ENCODE measurements around the gene SNHG17.
"Not testable (repeated sequence)": the region's sequence is repeated elsewhere in the genome, so short reads cannot be mapped to it uniquely, and the experiment has no call there.

The SNHG17 gene

GRCh38 chr20:38418509-38419204 lies 16.5 kb downstream of the SNHG17 start:
- no peak for DNase-seq

DNA sequence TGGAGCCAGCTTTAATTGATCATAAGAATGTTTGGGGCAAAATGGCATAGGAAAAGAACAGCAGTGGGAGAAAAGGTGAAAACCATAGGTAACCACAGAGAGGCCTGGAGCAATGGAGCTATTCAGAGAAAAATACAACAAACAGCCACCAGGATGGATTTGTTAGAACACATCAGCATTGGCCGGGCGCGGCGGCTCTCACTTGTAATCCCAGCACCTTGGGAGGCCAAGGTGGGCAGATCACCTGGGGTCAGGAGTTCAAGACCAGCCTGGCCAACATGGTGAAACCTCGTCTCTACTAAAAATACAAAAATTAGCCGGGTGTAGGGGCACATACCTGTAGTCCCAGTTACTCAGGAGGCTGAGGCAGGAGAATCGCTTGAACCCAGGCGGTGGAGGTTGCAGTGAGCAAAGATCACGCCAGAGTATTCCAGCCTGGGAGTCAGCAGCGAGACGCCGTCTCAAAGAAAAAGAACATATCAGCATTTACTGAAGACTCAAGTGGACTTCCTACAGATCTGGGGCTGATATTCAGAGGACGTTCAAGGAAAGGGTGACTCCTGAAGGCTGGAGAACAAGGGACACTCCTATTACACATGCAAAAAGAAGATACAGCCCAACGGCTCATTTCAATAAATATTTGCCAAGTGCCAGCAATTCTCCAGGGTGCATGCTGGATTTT lies 20.2 kb downstream of the SNHG17 start:
- DNase-seq: no peak

DNA sequence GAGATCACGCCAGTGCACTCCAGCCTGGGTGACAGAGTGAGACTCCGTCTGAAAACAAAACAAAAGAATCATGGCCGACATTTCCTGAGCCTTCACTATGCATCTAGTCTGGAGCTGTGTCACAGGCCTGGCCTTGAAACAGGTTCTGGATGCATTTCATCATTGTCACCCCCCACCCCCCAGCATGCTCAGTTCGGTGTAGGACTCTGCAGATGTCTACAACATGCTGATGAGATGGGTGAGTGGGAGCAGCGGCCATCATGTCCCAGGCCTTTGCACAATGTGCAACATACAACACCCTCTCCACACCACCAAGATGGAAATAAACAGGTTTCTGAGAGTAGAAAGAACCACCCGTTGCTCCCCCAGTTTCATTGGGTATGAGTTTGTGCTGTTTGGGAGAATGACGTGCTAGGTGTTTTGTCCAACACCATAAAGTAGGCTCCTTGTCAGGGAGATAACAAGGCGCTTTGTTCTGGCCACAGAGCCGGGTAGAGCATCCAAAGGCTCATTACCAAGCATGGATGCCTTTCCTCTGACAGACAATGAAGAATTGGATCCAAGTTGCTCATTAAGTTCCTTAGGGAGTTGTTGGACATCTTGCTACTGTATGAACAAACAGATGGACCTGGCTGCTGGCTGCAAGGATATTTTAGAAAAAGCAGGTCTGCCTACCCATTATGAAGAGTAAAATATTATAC lies 22.1 kb downstream of the SNHG17 start:
- DNase-seq: no peak

DNA sequence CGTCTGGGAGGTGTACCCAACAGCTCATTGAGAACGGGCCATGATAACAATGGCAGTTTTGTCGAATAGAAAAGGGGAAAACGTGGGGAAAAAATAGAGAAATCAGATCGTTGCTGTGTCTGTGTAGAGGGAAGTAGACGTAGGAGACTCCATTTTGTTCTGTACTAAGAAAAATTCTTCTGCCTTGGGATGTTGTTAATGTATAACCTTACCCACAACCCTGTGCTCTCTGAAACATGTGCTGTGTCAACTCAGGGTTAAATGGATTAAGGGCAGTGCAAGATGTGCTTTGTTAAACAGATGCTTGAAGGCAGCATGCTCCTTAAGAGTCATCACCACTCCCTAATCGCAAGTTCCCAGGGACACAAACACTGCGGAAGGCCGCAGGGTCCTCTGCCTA lies 27.3 kb downstream of the SNHG17 start:
- DNase-seq: not testable (repeated sequence)

DNA sequence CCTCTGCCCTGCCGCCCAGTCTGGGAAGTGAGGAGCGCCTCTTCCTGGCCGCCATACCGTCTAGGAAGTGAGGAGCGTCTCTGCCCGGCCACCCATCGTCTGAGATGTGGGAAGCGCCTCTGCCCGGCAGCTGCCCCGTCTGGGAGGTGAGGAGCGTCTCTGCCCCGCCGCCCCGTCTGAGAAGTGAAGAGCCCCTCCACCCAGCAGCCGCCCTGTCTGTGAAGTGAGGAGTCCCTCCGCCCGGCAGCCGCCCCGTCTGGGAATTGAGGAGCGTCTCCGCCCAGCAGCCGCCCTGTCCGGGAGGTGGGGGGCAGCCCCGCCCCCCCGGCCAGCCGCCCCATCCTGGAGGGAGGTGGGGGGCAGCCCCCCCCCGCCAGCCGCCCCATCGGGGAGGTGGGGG lies 27.8 kb downstream of the SNHG17 start:
- DNase-seq: no peak

DNA sequence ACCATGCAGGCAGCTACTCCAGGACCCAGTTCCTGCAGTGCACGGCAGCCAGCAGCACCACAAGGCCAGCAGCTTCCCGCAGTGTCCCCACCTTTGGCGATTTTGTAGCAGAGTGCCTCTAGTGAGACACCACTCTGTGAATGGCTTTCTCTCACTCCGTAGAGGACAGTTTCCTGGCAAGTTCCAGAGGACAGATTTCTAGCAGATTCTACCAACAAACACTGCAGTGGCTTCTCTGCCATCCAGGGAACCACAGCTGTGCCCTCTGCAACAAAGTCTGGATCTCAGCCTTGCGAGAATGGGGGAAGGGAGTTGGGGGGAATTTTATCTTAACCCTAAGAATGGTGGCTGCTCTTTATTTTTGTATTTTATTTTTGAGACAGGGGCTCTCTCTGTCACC lies 28.7 kb downstream of the SNHG17 start:
- DNase-seq: no peak

DNA sequence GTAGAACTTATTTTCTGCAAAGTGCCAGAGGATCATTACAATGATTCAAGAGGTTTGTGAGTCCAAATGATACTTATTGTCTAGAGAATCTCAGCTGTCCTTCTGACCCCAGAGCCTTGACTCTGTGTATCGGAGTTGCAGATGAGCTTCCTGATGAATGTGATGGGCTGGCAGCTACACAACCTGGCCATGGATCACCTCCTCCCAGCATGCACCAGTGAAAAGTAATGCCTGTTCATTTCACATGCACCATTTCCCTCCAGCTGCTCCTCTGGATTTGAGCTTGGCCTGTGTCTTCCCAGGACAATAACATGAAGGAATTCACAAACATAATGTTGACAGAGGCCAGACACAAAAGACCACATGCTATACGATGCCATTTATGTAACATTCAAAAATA lies 30.0 kb downstream of the SNHG17 start:
- no peak for DNase-seq

DNA sequence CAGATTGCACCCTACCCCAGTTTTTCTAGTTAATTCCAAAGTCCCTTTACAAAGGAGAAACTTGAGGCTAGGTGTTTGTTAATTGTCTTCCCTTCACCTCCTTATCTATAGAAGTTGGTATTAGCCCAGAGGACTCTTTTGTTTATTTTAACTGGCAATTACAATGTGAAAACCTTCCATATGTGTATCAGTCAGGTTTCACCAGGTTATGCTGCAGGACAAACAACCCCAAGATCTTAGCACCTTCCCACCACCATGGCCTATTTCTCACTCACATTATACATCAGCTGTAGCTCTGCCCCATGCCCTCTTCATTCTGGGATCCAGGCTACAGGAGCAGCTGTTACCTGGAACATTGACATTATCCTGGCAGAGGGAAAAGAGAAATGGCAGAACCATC lies 31.1 kb downstream of the SNHG17 start:
- DNase-seq: no peak

GRCh38 chr20:38402816-38403215 lies 32.3 kb downstream of the SNHG17 start:
- DNase-seq: no peak

- DNase-seq: no peak
Measured at GRCh38 chr20:38402089-38402488, 33.0 kb downstream of the SNHG17 start.

GRCh38 chr20:38395751-38396395 lies 39.3 kb downstream of the SNHG17 start:
- not testable (repeated sequence) for DNase-seq

GRCh38 chr20:38395165-38395564 lies 40.0 kb downstream of the SNHG17 start:
- DNase-seq: no peak

- DNase-seq: no peak
Measured at GRCh38 chr20:38393259-38393658, 41.9 kb downstream of the SNHG17 start.

DNA sequence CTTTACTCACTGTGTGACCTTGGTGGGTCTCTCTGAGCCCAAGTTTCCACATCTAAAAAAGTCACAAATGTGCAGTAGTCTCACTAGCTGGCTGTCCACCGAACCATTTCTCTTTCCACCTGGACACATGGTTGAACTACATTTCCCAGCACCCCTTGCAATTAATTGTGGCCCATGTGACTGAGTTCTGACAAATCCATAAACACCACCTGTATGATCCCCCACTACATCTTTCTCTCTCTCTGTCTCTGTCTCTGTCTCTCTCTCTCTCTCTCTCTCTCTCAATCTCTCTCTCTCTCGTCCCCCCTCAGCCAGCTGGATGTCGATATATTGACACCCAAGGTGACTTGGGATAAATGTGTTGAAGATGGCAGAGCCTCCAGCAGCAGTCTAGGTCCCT lies 42.8 kb downstream of the SNHG17 start:
- DNase-seq: no peak

GRCh38 chr20:38387953-38388352 lies 47.2 kb downstream of the SNHG17 start:
- no peak for DNase-seq

DNA sequence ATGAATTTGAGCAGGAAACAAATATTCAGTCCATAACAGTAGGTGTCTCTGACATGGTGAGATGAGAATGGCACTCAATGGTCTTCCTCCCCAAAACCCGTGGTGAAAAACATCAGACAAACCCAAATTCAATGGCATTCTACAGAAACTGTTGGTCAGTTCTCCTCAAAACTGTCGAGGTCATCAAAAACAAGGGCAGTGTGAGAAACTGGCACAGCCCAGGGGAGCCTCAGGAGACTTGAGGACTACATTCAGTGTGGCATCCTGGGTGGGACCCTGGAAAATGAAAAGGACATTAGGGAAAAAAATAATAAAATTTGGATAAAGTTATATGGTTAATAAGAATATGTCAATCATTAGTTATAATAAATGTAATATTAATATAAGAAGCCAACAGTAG lies 48.3 kb downstream of the SNHG17 start:
- no peak for DNase-seq

GRCh38 chr20:38386004-38386403 lies 49.1 kb downstream of the SNHG17 start:
- no peak for DNase-seq

- no peak for DNase-seq
Measured at GRCh38 chr20:38383147-38383546, 52.0 kb downstream of the SNHG17 start.

DNA sequence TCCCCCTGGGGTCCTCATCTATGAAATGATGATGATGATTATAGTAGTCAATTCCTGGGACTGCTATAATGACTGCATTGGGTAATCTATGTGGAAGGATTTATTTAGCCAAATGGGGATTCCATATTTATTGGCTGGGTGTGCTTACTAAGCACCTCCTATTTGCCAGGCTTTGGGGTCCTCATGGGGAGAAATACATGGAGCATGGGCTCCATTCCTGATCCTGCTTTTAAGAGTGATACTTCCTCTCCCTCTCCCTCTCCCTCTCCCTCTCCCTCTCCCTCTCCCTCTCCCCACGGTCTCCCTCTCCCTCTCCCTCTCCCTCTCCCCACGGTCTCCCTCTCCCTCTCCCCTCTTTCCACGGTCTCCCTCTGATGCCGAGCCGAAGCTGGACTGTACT lies 57.3 kb downstream of the SNHG17 start:
- DNase-seq: not testable (repeated sequence)

- DNase-seq: no peak
Measured at GRCh38 chr20:38377039-38377685, 58.0 kb downstream of the SNHG17 start.

DNA sequence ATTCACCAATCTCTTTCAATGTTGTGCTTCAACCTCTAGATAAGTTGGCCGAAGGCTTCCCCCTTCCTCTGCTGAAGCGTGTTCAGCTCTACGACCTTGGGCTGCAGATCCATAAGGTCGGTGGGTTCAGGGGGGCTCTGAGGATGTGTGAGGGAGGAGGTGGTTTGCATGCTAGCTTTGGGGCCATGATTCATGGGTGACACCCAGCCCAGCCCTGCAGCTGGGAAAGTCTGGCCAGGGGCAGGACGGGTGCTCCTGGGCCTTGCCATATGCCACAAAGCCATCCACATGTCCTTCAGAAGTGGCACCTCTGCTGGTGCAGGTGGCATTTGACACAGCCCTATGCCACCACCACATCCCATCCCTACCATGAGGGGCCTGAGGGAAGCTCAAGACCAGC lies 61.2 kb downstream of the SNHG17 start:
- no peak for DNase-seq

DNA sequence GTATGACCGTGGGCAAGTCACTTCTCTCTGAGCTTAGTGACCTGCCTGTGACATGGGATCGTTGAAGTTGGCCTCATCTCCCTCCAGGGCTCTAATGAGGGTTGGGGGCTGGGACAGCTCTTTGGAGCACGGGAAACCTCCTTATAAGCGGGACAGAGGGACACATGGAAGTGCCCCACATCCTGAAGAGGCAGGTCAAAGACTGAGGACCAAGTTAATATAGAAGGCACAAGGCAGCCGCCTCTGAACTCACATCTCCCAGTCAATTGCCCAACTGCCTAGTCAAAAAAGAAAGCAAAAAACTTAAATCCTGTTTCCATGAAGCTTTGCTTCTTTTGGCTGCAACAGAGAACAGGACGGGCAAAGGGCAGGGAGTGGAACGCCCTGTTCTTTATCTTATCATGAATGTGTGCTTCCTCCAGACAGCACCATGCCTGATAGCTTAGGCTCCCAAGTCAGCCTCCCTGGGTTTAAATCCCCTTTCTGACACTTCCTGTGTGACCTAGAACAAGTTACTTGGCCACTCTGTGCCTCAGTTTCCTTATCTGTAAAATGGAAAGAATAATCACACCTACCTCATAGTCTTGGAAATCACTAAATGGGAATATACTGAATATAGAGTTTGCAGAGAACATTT lies 61.8 kb downstream of the SNHG17 start:
- no peak for DNase-seq

GRCh38 chr20:38372806-38373205 lies 62.3 kb downstream of the SNHG17 start:
- no peak for DNase-seq
